ENCODE data around the gene FADD. TPM values are rescaled to one million over a fixed set of nuclear protein-coding genes. Genes with fewer than 3 reads are reported as not detected.

Gene FADD
- total RNA-seq, 2 donors from 2014 or later = 30.9 to 32.3 TPM

- H3K36me3 Mint-ChIP-seq = no peaks in the 10 kb centered on the region
- H3K27me3 Mint-ChIP-seq = peaks cover 6 to 7% of the 10 kb centered on the region in 2 donors
- no peak for DNase-seq (ENCODE audit: low spot score)
- no peak for ATAC-seq
- no peaks in the 10 kb centered on the region for H3K4me1 Mint-ChIP-seq (ENCODE audit: low read depth in 2 of 2)
- H3K4me3 Mint-ChIP-seq = no peak overlapping the region
- no peak overlapping the region for H3K27ac Mint-ChIP-seq
- H3K9me3 Mint-ChIP-seq = no peaks in the 10 kb centered on the region
These were observed 33.5 kb upstream of the FADD start for GRCh38 chr11:70169632-70170031.

- DNase-seq (ENCODE audit: low spot score) = no peak
- ATAC-seq = no peak
- Mint-ChIP-seq H3K27ac (no peak overlapping the region), H3K4me3 (no peak overlapping the region), H3K9me3 (no peaks in the 10 kb centered on the region), H3K4me1 (ENCODE audit: low read depth in 2 of 2) (no peaks in the 10 kb centered on the region), H3K27me3 (peaks cover 6 to 7% of the 10 kb centered on the region in 2 donors), H3K36me3 (no peaks in the 10 kb centered on the region)
These were observed 32.4 kb upstream of the FADD start for GRCh38 chr11:70170596-70171210.

- no peaks in the 10 kb centered on the region for H3K9me3 Mint-ChIP-seq
- no peak overlapping the region for H3K27ac Mint-ChIP-seq
- no peak for ATAC-seq
These were observed 30.1 kb upstream of the FADD start for GRCh38 chr11:70173018-70173417.

GRCh38 chr11:70174547-70175235 lies 28.4 kb upstream of the FADD start:
- Mint-ChIP-seq H3K4me1 (ENCODE audit: low read depth in 2 of 2) (no peaks in the 10 kb centered on the region), H3K4me3 (no peak overlapping the region), H3K27me3 (no peaks in the 10 kb centered on the region), H3K36me3 (no peaks in the 10 kb centered on the region), H3K27ac (no peak overlapping the region), H3K9me3 (no peaks in the 10 kb centered on the region)
- no peak for ATAC-seq
- DNase-seq (ENCODE audit: low spot score) = no peak

More at GRCh38 chr11:70173018-70173417, 30.1 kb upstream of the FADD start:
- Mint-ChIP-seq H3K4me1 (ENCODE audit: low read depth in 2 of 2) (no peaks in the 10 kb centered on the region), H3K4me3 (no peak overlapping the region), H3K27me3 (peaks cover 4 to 7% of the 10 kb centered on the region in 2 donors), H3K36me3 (no peaks in the 10 kb centered on the region)
- no peak for DNase-seq (ENCODE audit: low spot score)

- ATAC-seq (no peak), DNase-seq (ENCODE audit: low spot score) (no peak)
- Mint-ChIP-seq H3K27ac (no peak overlapping the region), H3K9me3 (no peaks in the 10 kb centered on the region), H3K27me3 (no peaks in the 10 kb centered on the region), H3K36me3 (no peaks in the 10 kb centered on the region), H3K4me1 (ENCODE audit: low read depth in 2 of 2) (no peaks in the 10 kb centered on the region), H3K4me3 (no peak overlapping the region)
These were observed 27.8 kb upstream of the FADD start for GRCh38 chr11:70175236-70175698.

- no peaks in the 10 kb centered on the region for H3K4me1 Mint-ChIP-seq (ENCODE audit: low read depth in 2 of 2)
- H3K36me3 Mint-ChIP-seq = no peaks in the 10 kb centered on the region
- H3K9me3 Mint-ChIP-seq = no peaks in the 10 kb centered on the region
- H3K27me3 Mint-ChIP-seq = no peaks in the 10 kb centered on the region
- H3K4me3 Mint-ChIP-seq = no peak overlapping the region
- ATAC-seq = peak; percentile 64 to 67
- DNase-seq (ENCODE audit: low spot score) = peak; percentile 73
- no peak overlapping the region for H3K27ac Mint-ChIP-seq
These were observed 26.0 kb upstream of the FADD start for GRCh38 chr11:70176940-70177689.

- DNase-seq (ENCODE audit: low spot score) = no peak
- no peaks in the 10 kb centered on the region for H3K36me3 Mint-ChIP-seq
- H3K9me3 Mint-ChIP-seq = no peaks in the 10 kb centered on the region
- ATAC-seq = peak in 1 of 2 donors; percentile 22
- H3K27ac Mint-ChIP-seq = no peak overlapping the region
- no peaks in the 10 kb centered on the region for H3K4me1 Mint-ChIP-seq (ENCODE audit: low read depth in 2 of 2)
- H3K27me3 Mint-ChIP-seq = no peaks in the 10 kb centered on the region
- H3K4me3 Mint-ChIP-seq = no peak overlapping the region
These were observed 22.2 kb upstream of the FADD start for GRCh38 chr11:70180906-70181305.

- no peak overlapping the region for H3K4me3 Mint-ChIP-seq
- no peak overlapping the region for H3K27ac Mint-ChIP-seq
- H3K9me3 Mint-ChIP-seq = no peaks in the 10 kb centered on the region
- H3K27me3 Mint-ChIP-seq = no peaks in the 10 kb centered on the region
- DNase-seq (ENCODE audit: low spot score) (no peak), ATAC-seq (no peak)
- no peaks in the 10 kb centered on the region for H3K4me1 Mint-ChIP-seq (ENCODE audit: low read depth in 2 of 2)
- no peaks in the 10 kb centered on the region for H3K36me3 Mint-ChIP-seq
These were observed 20.8 kb upstream of the FADD start for GRCh38 chr11:70182266-70182665.

GRCh38 chr11:70183032-70183431 lies 20.1 kb upstream of the FADD start:
- Mint-ChIP-seq H3K27ac (no peak overlapping the region), H3K9me3 (no peaks in the 10 kb centered on the region), H3K4me1 (ENCODE audit: low read depth in 2 of 2) (no peaks in the 10 kb centered on the region), H3K27me3 (no peaks in the 10 kb centered on the region), H3K36me3 (no peaks in the 10 kb centered on the region), H3K4me3 (no peak overlapping the region)
- no peak for ATAC-seq
- DNase-seq (ENCODE audit: low spot score) = no peak

GRCh38 chr11:70183483-70184176 lies 19.5 kb upstream of the FADD start:
- no peaks in the 10 kb centered on the region for H3K9me3 Mint-ChIP-seq
- DNase-seq (ENCODE audit: low spot score) = no peak
- no peaks in the 10 kb centered on the region for H3K4me1 Mint-ChIP-seq (ENCODE audit: low read depth in 2 of 2)
- no peak overlapping the region for H3K27ac Mint-ChIP-seq
- no peak overlapping the region for H3K4me3 Mint-ChIP-seq
- H3K27me3 Mint-ChIP-seq = no peaks in the 10 kb centered on the region
- no peak for ATAC-seq
- H3K36me3 Mint-ChIP-seq = no peaks in the 10 kb centered on the region

- H3K4me3 Mint-ChIP-seq = no peak overlapping the region
- DNase-seq (ENCODE audit: low spot score) (no peak), ATAC-seq (no peak)
- H3K27me3 Mint-ChIP-seq = no peaks in the 10 kb centered on the region
- no peaks in the 10 kb centered on the region for H3K9me3 Mint-ChIP-seq
- no peaks in the 10 kb centered on the region for H3K4me1 Mint-ChIP-seq (ENCODE audit: low read depth in 2 of 2)
- no peak overlapping the region for H3K27ac Mint-ChIP-seq
- no peaks in the 10 kb centered on the region for H3K36me3 Mint-ChIP-seq
These were observed 18.7 kb upstream of the FADD start for GRCh38 chr11:70184396-70184795.

- no peak overlapping the region for H3K4me3 Mint-ChIP-seq
- DNase-seq (ENCODE audit: low spot score) = no peak
- no peaks in the 10 kb centered on the region for H3K9me3 Mint-ChIP-seq
- H3K36me3 Mint-ChIP-seq = no peaks in the 10 kb centered on the region
- no peaks in the 10 kb centered on the region for H3K4me1 Mint-ChIP-seq (ENCODE audit: low read depth in 2 of 2)
- H3K27me3 Mint-ChIP-seq = peaks cover 0 to 2% of the 10 kb centered on the region in 2 donors
- no peak overlapping the region for H3K27ac Mint-ChIP-seq
- ATAC-seq = no peak
These were observed 17.6 kb upstream of the FADD start for GRCh38 chr11:70185348-70186055.

- H3K27me3 Mint-ChIP-seq = peaks cover 2 to 12% of the 10 kb centered on the region in 2 donors
- peaks cover 0 to 2% of the 10 kb centered on the region in 2 donors for H3K4me1 Mint-ChIP-seq (ENCODE audit: low read depth in 2 of 2)
- no peaks in the 10 kb centered on the region for H3K9me3 Mint-ChIP-seq
- ATAC-seq (no peak), DNase-seq (ENCODE audit: low spot score) (no peak)
- no peak overlapping the region for H3K4me3 Mint-ChIP-seq
- no peak overlapping the region for H3K27ac Mint-ChIP-seq
- H3K36me3 Mint-ChIP-seq = no peaks in the 10 kb centered on the region
These were observed 16.7 kb upstream of the FADD start for GRCh38 chr11:70186420-70186819.
